Activated T-cell treated with anti-CD3 and anti-CD28 coated beads for 1 hour (primary cell): ENCODE results near the gene ADGRG3.
"Not testable (repeated sequence)": the region's sequence is repeated elsewhere in the genome, so short reads cannot be mapped to it uniquely, and the experiment has no call there.

ENCODE experiments used
- DNase-seq: peaks from one replicate; pipeline ENCODE4 v3.0.0-alpha.2; 2020; ENCODE audit warnings: low read depth

ADGRG3 gene

GRCh38 chr16:57663917-57664661 lies 4.0 kb upstream of the ADGRG3 start:
- DNase-seq, result no peak

GRCh38 chr16:57664662-57665025 lies 3.5 kb upstream of the ADGRG3 start:
- no peak for DNase-seq

GRCh38 chr16:57665541-57665940 lies 2.6 kb upstream of the ADGRG3 start:
- DNase-seq, result no peak

- no peak for DNase-seq
Measured at GRCh38 chr16:57666353-57667047, 1.6 kb upstream of the ADGRG3 start.

- DNase-seq, result no peak
Measured at GRCh38 chr16:57667048-57667525, 1.0 kb upstream of the ADGRG3 start.

- DNase-seq, result no peak
Measured at GRCh38 chr16:57667526-57668262, 412 bp upstream of the ADGRG3 start.

GRCh38 chr16:57668630-57669475 lies 747 bp downstream of the ADGRG3 start:
- no peak for DNase-seq

GRCh38 chr16:57669476-57670162 lies 1.5 kb downstream of the ADGRG3 start:
- DNase-seq, result no peak

- no peak for DNase-seq
Measured at GRCh38 chr16:57670196-57670595, 2.1 kb downstream of the ADGRG3 start.

- not testable (repeated sequence) for DNase-seq
Measured at GRCh38 chr16:57671451-57671850, 3.3 kb downstream of the ADGRG3 start.

- no peak for DNase-seq
Measured at GRCh38 chr16:57672416-57672815, 4.3 kb downstream of the ADGRG3 start.

GRCh38 chr16:57672824-57673223 lies 4.7 kb downstream of the ADGRG3 start:
- DNase-seq, result no peak

GRCh38 chr16:57675741-57676551 lies 7.8 kb downstream of the ADGRG3 start:
- DNase-seq, result no peak

GRCh38 chr16:57676553-57677085 lies 8.5 kb downstream of the ADGRG3 start:
- no peak for DNase-seq

- no peak for DNase-seq
Measured at GRCh38 chr16:57677622-57678369, 9.7 kb downstream of the ADGRG3 start.

- DNase-seq, result no peak
Measured at GRCh38 chr16:57679016-57679415, 10.9 kb downstream of the ADGRG3 start.

- no peak for DNase-seq
Measured at GRCh38 chr16:57679767-57680482, 11.8 kb downstream of the ADGRG3 start.

GRCh38 chr16:57680842-57681375 lies 12.8 kb downstream of the ADGRG3 start:
- no peak for DNase-seq
